H1 (cell line): ENCODE measurements around the gene NMNAT3. TPM values are rescaled to one million over a fixed set of nuclear protein-coding genes. Genes with fewer than 3 reads are reported as not detected.

Source experiments
- CBX8 ChIP-seq: fragments of 300-800, 300-1000 bp; sonication (generic); IDR thresholded peaks from 2 replicates; pipeline ENCODE4 v1.7.1; 2016; ENCODE audit warnings: low read depth, low read length, borderline replicate concordance
- KDM4A ChIP-seq: IDR thresholded peaks from one replicate; pipeline ENCODE4 v1.7.1; 2012; ENCODE audit warnings: low read depth, mild to moderate bottlenecking, moderate library complexity, low read length, inconsistent platforms; ENCODE audit not compliant: severe bottlenecking
- PHF8 ChIP-seq: fragments of 200-600 bp; sonication (generic); conservative IDR thresholded peaks from 2 replicates; pipeline ENCODE4 v1.7.1; 2012; ENCODE audit warnings: low read depth, mild to moderate bottlenecking, inconsistent platforms, low read length, moderate library complexity
- RBBP5 ChIP-seq: IDR thresholded peaks from 2 replicates; pipeline ENCODE4 v1.7.1; 2012; ENCODE audit warnings: low read depth, mild to moderate bottlenecking, inconsistent platforms, low read length, moderate library complexity, borderline replicate concordance
- SIN3A ChIP-seq, 2 experiments: IDR thresholded peaks in 1 of 2; conservative IDR thresholded peaks in 1 of 2; 2 replicates each; pipeline ENCODE4 v1.6.1; 2011 to 2012; ENCODE audit warnings: low read length in 2 of 2, improper control_type of control experiment in 1 of 2, low read depth in 1 of 2, mild to moderate bottlenecking in 1 of 2
- TAF7 ChIP-seq: optimal IDR thresholded peaks from 2 replicates; pipeline ENCODE3; 2011; ENCODE audit warnings: low read depth, mild to moderate bottlenecking, inconsistent platforms, low read length, moderate library complexity, borderline replicate concordance
- polyA plus RNA-seq, 7 experiments: library from polyadenylated mRNA; depleted of rRNA in 3 of 7; stranded (reverse) in 5 of 7; unstranded in 2 of 7; fragments of >200 nt in 5 of 7; fragments of 200-250 nt in 2 of 7; gene quantifications; 1 replicate in 5 of 7; 2 replicates in 1 of 7; 4 replicates in 1 of 7; pipeline versions ENCODE4 v1.2.1 to v1.2.3, GENCODE V29; 2011 to 2013; ENCODE audit warnings: missing spikeins in 2 of 7, mixed read lengths in 2 of 7
- total RNA-seq: library from RNA; stranded (reverse); fragmentation: NEBNext Ultra II Directional; extraction: Animal tissue kit (Norgen Biotek cat#: 25700); gene quantifications from 2 replicates; pipeline ENCODE4 v1.2.1, GENCODE V29; 2021

The NMNAT3 gene
- total and polyA plus RNA-seq, 2 of the 8 experiments (the other 6 are each of a cell fraction or from before 2014, with no cell fraction given): 4.2 to 4.3 TPM

DNA sequence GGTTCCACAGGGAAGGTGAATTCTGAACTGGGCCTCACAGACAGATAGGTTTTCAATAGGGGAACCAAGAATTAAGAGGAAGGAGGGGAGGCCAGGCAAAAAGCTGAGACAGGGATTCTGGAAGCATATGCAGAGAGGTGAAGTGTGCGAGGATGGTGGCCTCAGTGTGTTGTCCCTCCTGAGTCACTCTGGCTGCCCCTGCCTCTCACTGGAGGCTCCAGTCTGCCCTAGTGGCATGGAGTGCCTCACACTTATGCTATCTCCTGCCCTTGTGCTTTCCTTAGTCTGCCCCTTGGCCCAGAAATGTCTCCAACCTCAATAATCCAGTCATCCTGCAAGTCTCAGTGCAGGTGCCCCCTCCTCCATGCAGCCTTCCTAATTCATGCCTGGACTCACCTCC lies 106.1 kb downstream of the NMNAT3 start (continued):
- TF ChIP-seq SIN3A (conservative IDR thresholded peaks at IDR 0.05 in 1 of 2, IDR thresholded peaks at IDR 0.05 in 1 of 2; ENCODE audit: low read depth in 1 of 2, low read length in 2 of 2): no peak
- TF ChIP-seq KDM4A: no peak
- no peak for TF ChIP-seq CBX8
- TF ChIP-seq RBBP5: no peak
- TF ChIP-seq TAF7: no peak
- no peak for TF ChIP-seq PHF8
